WTC11 (cell line): ENCODE data around the gene TTC39B.

Experiments used
- ARID4B ChIP-seq: sonication (generic); formaldehyde crosslinking; IDR thresholded peaks from 2 replicates; pipeline ENCODE4 v1.8.0; 2023; ENCODE audit warnings: missing genetic modification reagents, mild to moderate bottlenecking, borderline replicate concordance
- ATF2 ChIP-seq: sonication (generic); formaldehyde crosslinking; IDR thresholded peaks from 2 replicates; pipeline ENCODE4 v1.8.1; 2022; ENCODE audit warnings: low read depth, missing genetic modification reagents, borderline replicate concordance
- CREB1 ChIP-seq: sonication (generic); formaldehyde crosslinking; IDR thresholded peaks from 2 replicates; pipeline ENCODE4 v1.8.0; 2023; ENCODE audit warnings: mild to moderate bottlenecking, missing genetic modification reagents
- CTCF ChIP-seq: fragments of 200-600 bp; IDR thresholded peaks from 2 replicates; pipeline ENCODE4 v1.8.0; 2022; ENCODE audit warnings: antibody characterized with exemption
- E2F5 ChIP-seq: sonication (generic); formaldehyde crosslinking; IDR thresholded peaks from 2 replicates; pipeline ENCODE4 v1.8.1; 2022; ENCODE audit warnings: mild to moderate bottlenecking, moderate library complexity, missing genetic modification reagents
- EMX1 ChIP-seq: fragments of 250-450 bp; sonication (Bioruptor Pico); IDR thresholded peaks from 2 replicates; pipeline ENCODE4 v1.8.0; 2021; ENCODE audit warnings: mild to moderate bottlenecking
- FOXJ3 ChIP-seq: sonication (generic); formaldehyde crosslinking; IDR thresholded peaks from 2 replicates; pipeline ENCODE4 v1.9.0; 2021; ENCODE audit warnings: missing genetic modification reagents, mild to moderate bottlenecking, borderline replicate concordance
- FOXP4 ChIP-seq: sonication (generic); formaldehyde crosslinking; IDR thresholded peaks from 2 replicates; pipeline ENCODE4 v1.8.0; 2022; ENCODE audit warnings: mild to moderate bottlenecking, missing genetic modification reagents
- JUN ChIP-seq: sonication (generic); formaldehyde crosslinking; IDR thresholded peaks from 2 replicates; pipeline ENCODE4 v1.8.0; 2023; ENCODE audit warnings: mild to moderate bottlenecking, missing genetic modification reagents
- MYBL2 ChIP-seq: sonication (generic); formaldehyde crosslinking; IDR thresholded peaks from 2 replicates; pipeline ENCODE4 v1.8.1; 2023; ENCODE audit warnings: mild to moderate bottlenecking, moderate library complexity, missing genetic modification reagents
- NR2C2 ChIP-seq: sonication (generic); formaldehyde crosslinking; IDR thresholded peaks from 2 replicates; pipeline ENCODE4 v1.8.0; 2022; ENCODE audit warnings: mild to moderate bottlenecking, missing genetic modification reagents
- NR3C1 ChIP-seq: sonication (generic); formaldehyde crosslinking; conservative IDR thresholded peaks from 2 replicates; pipeline ENCODE4 v1.8.1; 2023; ENCODE audit warnings: low read depth, mild to moderate bottlenecking, missing genetic modification reagents
- SP1 ChIP-seq: sonication (generic); formaldehyde crosslinking; conservative IDR thresholded peaks from 2 replicates; pipeline ENCODE4 v1.8.1; 2022; ENCODE audit warnings: missing genetic modification reagents
- ZNF423 ChIP-seq: fragments of 250-450 bp; sonication (Bioruptor Pico); IDR thresholded peaks from 2 replicates; pipeline ENCODE4 v2.1.2; 2022; ENCODE audit warnings: mild to moderate bottlenecking, moderate library complexity

- no peak for TF ChIP-seq CTCF
- no peak for TF ChIP-seq MYBL2 (CRISPR knock-in tag)
- TF ChIP-seq FOXP4 (CRISPR knock-in tag): no peak
- no peak for TF ChIP-seq SP1 (CRISPR knock-in tag)
- TF ChIP-seq NR2C2 (CRISPR knock-in tag): no peak
- TF ChIP-seq ATF2 (CRISPR knock-in tag): no peak
- TF ChIP-seq FOXJ3 (CRISPR knock-in tag): no peak
- no peak for TF ChIP-seq NR3C1 (CRISPR knock-in tag)
- no peak for TF ChIP-seq EMX1 (CRISPR knock-in tag)
- no peak for TF ChIP-seq JUN (CRISPR knock-in tag)
- no peak for TF ChIP-seq E2F5 (CRISPR knock-in tag)
- no peak for TF ChIP-seq ZNF423 (CRISPR knock-in tag)
- TF ChIP-seq CREB1 (CRISPR knock-in tag): no peak
- TF ChIP-seq ARID4B (CRISPR knock-in tag): no peak
Observed at GRCh38 chr9:15293804-15294316, 13.2 kb downstream of the TTC39B start.
